ENCODE measurements around the gene SLC4A1AP. TPM values are rescaled to one million over a fixed set of nuclear protein-coding genes. Genes with fewer than 3 reads are reported as not detected.

Gene SLC4A1AP
- polyA plus RNA-seq, 1 donor from 2014 or later, result 47.9 TPM

GRCh38 chr2:27721884-27722485 lies 58.3 kb downstream of the SLC4A1AP start:
- Histone ChIP-seq H3K79me2 (replicated peaks; ENCODE audit: insufficient read depth, low read length) (no peaks in the 10 kb centered on the region), H3K4me3 (ENCODE audit: low read length) (no peak overlapping the region), H3F3A (ENCODE audit: insufficient read depth, low read length, poor library complexity, severe bottlenecking) (no peaks in the 10 kb centered on the region), H3K9ac (ENCODE audit: low read length) (no peak overlapping the region), H3K27ac (ENCODE audit: low read length) (no peak overlapping the region), H3K27me3 (ENCODE audit: insufficient read depth, low read depth, low read length) (no peaks in the 10 kb centered on the region), H3K9me3 (ENCODE audit: low read length) (no peaks in the 10 kb centered on the region), H4K20me1 (ENCODE audit: insufficient read depth) (no peaks in the 10 kb centered on the region), H3K9me2 (ENCODE audit: insufficient read depth, low read length) (no peaks in the 10 kb centered on the region), H3K4me2 (ENCODE audit: low read length) (no peak overlapping the region), H3K36me3 (ENCODE audit: insufficient read depth, low read length) (no peaks in the 10 kb centered on the region), H2AFZ (ENCODE audit: low read depth, low read length) (no peak overlapping the region)
- TF ChIP-seq TAF1 (IDR thresholded peaks at IDR 0.05; ENCODE audit: low read depth), result no peak
- TF ChIP-seq EZH2 (IDR thresholded peaks at IDR 0.05; ENCODE audit: borderline replicate concordance, insufficient read depth, low read length, poor library complexity, severe bottlenecking), result no peak
- TF ChIP-seq MXI1 (conservative IDR thresholded peaks at IDR 0.05; ENCODE audit: poor library complexity, severe bottlenecking), result no peak
- TF ChIP-seq POLR2AphosphoS5 (IDR thresholded peaks at IDR 0.05), result no peak
- no peak for TF ChIP-seq RAD21 (conservative IDR thresholded peaks at IDR 0.05)
- TF ChIP-seq SMC3 (conservative IDR thresholded peaks at IDR 0.05; ENCODE audit: poor library complexity), result no peak
- no peak for TF ChIP-seq CTCF (IDR thresholded peaks at IDR 0.05; ENCODE audit: poor library complexity, severe bottlenecking)

GRCh38 chr2:27723372-27724144 lies 59.9 kb downstream of the SLC4A1AP start:
- Histone ChIP-seq H3K36me3 (ENCODE audit: insufficient read depth, low read length) (no peaks in the 10 kb centered on the region), H3K27ac (ENCODE audit: low read length) (no peak overlapping the region), H3K4me2 (ENCODE audit: low read length) (no peak overlapping the region), H3K79me2 (replicated peaks; ENCODE audit: insufficient read depth, low read length) (no peaks in the 10 kb centered on the region), H3K9ac (ENCODE audit: low read length) (no peak overlapping the region), H3F3A (ENCODE audit: insufficient read depth, low read length, poor library complexity, severe bottlenecking) (no peaks in the 10 kb centered on the region), H3K4me3 (ENCODE audit: low read length) (no peak overlapping the region), H3K9me3 (ENCODE audit: low read length) (no peaks in the 10 kb centered on the region), H3K9me2 (ENCODE audit: insufficient read depth, low read length) (no peaks in the 10 kb centered on the region), H4K20me1 (ENCODE audit: insufficient read depth) (no peaks in the 10 kb centered on the region), H2AFZ (ENCODE audit: low read depth, low read length) (no peak overlapping the region), H3K27me3 (ENCODE audit: insufficient read depth, low read depth, low read length) (no peaks in the 10 kb centered on the region)
- TF ChIP-seq RAD21 (conservative IDR thresholded peaks at IDR 0.05), result peak; percentile 42
- TF ChIP-seq CTCF (IDR thresholded peaks at IDR 0.05; ENCODE audit: poor library complexity, severe bottlenecking), result peak; percentile 57
- no peak for TF ChIP-seq REST (IDR thresholded peaks at IDR 0.05; ENCODE audit: borderline replicate concordance)
- peak; percentile 49 for TF ChIP-seq SMC3 (conservative IDR thresholded peaks at IDR 0.05; ENCODE audit: poor library complexity)
- TF ChIP-seq EZH2 (IDR thresholded peaks at IDR 0.05; ENCODE audit: borderline replicate concordance, insufficient read depth, low read length, poor library complexity, severe bottlenecking), result no peak

Measured in neural cell (in vitro differentiated cells).